Fibroblast of skin of abdomen (primary cell): Measurements from ENCODE around the gene FMN2.
"Not testable (repeated sequence)": the region's sequence is repeated elsewhere in the genome, so short reads cannot be mapped to it uniquely, and the experiment has no call there.

Source experiments
- DNase-seq: peaks from one replicate; pipeline ENCODE4 v3.0.0-alpha.2; 2013

Gene FMN2

GRCh38 chr1:240145120-240145519 is 53.4 kb downstream of the FMN2 start:
- DNase-seq: no peak

DNA sequence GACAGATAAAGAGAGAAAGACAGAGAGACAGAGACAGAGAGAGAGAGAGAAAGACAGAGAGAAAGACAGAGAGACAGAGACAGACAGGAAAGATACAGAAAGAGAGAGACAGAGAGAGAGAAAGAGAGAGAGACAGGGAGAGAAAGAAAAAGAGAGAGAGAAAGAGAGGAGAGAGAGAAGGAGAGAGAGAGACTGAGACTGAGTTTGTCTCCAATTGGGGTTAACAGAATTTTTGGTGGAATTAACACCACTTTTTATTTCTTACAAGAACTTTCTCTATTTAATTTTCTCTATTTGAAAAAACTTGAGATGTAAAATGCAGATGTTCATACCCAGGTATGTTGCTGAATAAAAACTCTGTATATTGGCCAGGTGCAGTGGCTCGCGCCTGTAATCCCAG is 56.6 kb downstream of the FMN2 start:
- no peak for DNase-seq

- DNase-seq: peak; percentile 45
These were observed 57.9 kb downstream of the FMN2 start for GRCh38 chr1:240149484-240150094.

DNA sequence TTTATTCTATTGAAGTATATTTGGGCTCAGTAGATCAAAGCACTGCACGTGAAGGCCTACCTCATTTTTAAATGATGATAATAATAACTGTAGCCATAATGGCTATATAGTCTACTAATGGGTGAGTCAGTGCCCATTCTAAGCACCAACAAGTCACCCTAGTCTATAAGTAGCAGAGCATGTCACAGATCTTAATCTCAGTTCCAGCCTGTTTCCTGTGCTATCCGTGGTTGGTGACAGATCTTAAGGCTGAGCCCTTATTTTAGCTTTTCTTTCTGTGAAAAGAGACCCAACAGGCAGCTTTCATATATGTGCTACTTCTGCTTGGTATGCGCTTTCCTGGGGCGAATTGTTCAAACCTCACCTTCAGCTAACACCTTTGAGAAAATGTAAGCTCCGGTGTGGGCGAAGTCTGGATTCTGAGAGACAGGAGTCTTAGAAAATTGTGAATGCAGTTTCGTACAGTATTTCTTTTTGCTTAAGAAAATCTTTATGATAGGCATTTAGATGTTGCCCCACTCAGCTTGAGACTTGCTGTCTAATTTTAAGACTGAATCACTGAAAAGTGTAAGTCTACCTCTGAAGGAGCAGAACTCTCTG is 59.6 kb downstream of the FMN2 start:
- peak; percentile 6 for DNase-seq

DNA sequence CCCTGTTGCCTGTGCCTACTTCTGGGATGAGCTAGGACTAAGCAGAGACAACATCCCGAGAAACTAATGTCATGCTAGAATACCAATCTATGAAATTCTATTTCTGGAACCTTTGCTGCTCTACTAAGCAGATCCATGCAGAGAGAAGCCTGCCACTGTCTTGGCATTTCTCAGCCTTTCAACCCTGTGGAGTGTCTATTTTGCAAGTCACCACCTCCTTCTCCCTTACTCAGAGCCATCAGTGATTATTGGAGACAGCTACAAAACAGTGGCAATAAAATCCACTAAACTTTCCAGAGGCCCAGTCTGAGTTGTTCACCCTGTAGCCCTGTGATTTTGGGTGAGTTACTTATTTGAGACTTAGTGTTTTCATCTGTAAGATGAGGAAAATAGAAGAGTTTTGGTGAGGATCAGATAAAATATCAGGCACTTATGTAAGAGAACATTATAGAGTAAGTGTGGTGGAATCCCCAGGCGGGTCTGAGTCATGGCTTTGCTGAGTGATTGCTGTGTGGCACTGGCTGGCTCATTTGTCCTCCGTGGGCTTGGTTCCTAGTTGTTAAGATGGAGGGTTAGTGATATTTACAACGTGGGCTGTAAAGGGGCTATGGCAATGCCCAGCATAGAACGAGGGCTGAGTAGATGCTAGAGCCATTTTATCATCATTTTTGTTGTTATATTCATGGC is 61.1 kb downstream of the FMN2 start:
- peak; percentile 12 for DNase-seq

DNA sequence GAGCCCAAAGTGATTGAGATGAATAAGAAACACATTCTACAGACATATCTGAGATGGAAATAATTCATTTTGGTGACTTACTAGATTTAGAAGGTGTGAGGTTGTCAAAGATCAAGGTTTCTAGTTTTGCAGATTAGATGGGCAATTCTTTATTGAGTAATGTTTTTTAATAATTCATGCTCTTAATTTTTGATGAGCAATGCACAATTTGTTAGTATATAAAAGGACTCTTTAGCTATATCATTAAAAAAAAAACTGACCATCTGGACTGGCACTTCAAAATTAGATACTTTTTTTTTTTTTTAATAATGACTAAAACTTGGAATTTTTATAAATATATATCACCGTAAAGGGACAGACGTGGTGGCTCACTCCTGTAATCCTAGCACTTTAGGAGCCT is 63.9 kb downstream of the FMN2 start:
- DNase-seq: no peak

DNA sequence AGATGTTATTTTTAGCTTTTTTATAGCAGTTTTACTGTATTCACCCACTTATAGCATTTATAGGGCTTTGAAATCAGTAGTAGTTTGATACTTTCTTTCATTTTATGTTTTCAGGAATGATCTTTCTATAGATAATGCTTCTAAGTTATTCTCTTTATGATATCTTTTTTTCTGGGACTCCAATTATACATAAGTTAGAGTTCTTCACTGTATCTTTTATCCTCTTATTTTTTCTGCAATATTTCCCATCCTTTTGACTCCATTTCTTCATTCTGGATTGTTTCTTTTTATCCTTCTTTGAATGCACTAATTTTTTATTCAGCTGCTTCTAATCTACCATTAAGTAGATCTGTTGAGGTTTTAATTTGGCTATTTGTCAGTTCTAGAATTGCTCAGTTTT is 73.1 kb downstream of the FMN2 start:
- DNase-seq: no peak

DNA sequence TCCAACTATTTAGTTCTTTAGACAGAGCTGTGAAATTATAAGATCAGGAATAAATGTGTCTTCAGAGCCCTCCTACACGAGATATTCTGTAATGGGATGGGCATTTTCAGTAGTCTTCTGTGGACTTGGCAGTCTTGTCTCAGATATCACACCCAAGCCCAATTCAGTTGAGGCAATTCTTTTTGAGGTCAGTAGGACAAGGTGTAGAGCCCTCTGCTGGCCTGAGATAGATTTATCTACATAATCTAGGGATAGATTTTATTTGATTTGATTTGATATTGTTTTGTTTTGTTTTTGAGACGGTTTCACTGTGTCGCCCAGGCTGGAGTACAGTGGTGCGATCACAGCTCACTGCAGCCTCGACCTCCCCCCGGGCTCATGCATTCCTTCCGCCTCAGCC is 77.5 kb downstream of the FMN2 start:
- DNase-seq: peak; percentile 33

- DNase-seq: no peak
These were observed 78.6 kb downstream of the FMN2 start for GRCh38 chr1:240170266-240170665.

DNA sequence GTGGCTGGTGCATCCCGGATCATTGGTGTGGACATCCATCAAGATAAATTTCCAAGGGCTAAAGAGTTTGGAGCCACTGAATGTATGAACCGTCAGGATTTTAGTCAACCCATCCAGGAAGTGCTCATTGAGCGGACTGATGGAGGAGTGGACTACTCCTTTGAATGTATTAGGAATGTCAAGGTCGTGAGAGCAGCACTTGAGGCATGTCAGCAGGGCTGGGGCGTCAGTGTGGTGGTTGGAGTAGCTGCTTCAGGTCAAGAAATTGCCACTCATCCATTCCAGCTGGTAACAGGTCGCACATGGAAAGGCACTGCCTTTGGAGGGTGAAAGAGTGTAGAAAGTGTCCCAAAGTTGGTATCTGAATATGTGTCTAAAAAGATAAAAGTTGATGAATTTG is 79.1 kb downstream of the FMN2 start:
- no peak for DNase-seq

DNA sequence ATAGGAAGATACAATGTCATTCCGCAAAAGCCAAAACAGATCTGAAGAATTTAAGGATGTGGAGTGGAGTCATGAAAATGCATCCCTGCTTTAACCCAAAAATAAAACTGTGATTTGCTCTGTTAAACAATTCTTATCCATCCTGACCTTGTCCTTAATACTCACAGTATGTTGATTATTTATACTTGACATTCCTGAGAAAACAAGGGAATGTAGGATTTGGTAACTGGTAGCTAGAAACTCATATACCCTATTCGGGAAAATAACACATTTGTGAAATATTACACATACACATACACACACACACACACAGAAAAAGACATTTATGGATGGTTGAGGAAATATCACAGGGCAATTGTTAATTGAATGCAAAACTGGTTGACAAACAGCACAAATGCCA is 80.2 kb downstream of the FMN2 start:
- DNase-seq: no peak

- DNase-seq: peak; percentile 48
These were observed 82.2 kb downstream of the FMN2 start for GRCh38 chr1:240173836-240174235.

- DNase-seq: no peak
These were observed 83.1 kb downstream of the FMN2 start for GRCh38 chr1:240174734-240175133.

DNA sequence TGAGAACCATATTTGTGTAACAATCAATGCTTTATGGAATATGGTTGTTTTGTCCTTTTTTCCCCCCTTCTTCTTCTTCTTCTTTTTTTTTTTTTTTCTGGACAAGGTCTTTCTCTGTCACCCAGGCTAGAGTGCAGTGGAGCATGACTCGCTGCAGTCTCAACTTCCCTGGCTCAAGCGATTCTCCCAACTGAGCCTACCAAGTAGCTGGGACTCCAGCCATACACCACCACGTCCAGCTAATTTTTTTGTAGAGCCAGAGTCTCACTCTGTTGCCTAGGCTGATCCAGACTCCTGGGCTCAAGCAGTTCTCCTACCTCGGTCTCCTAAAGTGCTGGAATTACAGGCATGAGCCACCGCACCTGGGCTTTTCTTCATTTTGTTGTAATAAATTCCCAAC is 86.7 kb downstream of the FMN2 start:
- DNase-seq: no peak

DNA sequence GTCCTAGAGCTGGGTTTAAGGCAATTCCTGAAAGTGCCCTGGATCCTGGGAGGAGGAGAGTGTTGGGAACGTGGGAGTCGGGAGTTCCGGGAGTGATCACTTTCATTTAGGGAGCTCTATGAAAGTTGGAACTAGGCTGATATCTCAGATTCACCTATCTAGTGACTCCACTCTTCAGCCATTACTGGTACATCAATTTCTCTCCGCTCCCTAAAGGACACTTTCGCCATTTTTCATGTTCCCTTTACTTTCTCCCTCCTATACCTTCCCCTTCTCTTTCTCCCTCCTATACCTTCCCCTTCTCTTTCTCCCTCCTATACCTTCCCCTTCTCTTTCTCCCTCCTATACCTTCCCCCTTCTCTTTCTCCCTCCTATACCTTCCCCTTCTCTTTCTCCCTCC is 93.0 kb downstream of the FMN2 start:
- not testable (repeated sequence) for DNase-seq

GRCh38 chr1:240188139-240188538 is 96.5 kb downstream of the FMN2 start:
- no peak for DNase-seq

DNA sequence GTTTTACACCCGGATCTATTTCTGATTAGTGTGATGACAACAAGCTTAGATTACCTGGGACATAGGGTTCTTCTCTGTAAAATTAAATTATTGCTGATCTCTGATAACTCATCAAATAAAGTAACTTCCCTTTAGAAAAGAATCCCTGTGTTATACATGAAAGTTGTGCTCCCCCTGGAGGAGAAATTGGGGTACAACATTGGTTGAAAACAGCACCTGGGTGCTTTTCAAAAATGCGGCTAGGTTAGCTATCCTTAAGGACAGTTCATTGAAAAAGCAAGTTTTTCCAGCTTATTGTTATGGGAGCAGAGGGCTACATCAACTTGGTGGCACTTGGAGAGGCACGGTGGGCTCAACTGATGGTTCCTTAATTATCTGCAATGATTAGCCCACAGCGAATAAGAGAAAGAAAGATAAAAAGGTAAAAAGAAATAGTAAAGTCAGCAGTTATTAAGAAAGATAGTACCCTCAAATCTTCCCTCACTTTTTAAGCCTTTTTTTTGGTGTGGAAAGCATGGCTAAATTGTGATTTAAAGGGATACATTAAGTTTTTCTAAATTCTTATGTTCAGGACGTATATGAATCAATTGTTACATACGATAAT is 97.8 kb downstream of the FMN2 start:
- peak; percentile 32 for DNase-seq

GRCh38 chr1:240190881-240191401 is 99.3 kb downstream of the FMN2 start:
- DNase-seq: peak; percentile 99

- no peak for DNase-seq
These were observed 101.2 kb downstream of the FMN2 start for GRCh38 chr1:240192851-240193250.

DNA sequence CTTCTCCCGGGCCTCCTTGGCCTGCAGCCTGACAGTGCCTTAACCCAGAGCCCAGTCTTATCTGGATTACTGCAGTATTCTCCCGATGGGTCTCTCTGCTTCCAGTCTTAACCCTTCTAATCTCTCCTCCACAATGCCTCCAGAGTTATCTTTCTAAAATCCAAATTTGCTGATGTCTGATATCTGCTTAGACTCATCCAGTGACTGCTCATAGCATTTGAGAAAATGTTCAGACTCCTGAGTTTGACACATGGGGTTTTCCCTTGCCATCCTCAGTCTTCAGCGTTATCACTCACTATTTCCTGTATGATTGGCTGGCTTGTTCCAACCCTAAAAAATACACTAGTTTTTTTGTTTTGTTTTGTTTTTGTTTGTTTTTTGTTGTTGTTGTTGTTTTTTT is 102.0 kb downstream of the FMN2 start:
- no peak for DNase-seq

DNA sequence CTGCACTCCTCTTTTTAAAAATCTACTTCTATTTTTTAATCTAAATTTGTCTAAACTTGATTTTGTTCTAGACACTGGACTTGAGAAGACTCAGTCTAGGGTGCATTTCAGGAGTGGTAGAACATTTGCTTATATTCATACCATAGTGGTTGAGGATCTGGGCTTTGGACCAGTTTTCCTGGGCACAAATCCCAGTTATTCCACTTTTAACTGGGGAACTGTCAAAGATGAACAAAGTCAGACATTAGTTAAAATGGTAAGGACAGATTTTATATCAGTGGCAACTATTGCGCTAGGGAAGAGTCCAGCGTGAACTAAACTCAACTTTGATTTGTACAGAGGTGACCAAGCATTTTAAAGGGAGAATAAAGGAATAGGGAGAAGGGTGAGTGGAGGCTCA is 102.4 kb downstream of the FMN2 start:
- DNase-seq: peak; percentile 75

DNA sequence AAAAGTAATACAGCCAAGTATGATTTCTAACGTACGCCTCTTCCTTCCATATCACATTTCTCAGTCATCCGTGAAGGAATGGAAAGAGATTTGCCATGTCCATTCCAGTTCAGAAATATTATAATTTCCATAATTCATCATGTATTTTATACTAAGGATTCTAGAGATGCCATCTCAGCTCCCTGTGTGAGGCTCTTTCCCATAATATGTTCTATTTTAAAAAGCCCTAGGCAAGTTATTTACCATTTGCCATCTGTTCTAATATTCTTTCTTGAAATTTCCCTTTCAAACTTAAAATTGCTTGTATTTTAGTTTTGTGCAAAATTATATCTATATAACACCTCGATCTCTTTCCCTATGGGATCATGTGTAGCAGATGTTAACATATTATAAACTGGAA is 106.7 kb downstream of the FMN2 start:
- DNase-seq: no peak

- no peak for DNase-seq
These were observed 108.3 kb downstream of the FMN2 start for GRCh38 chr1:240199758-240200645.
